K562 (cell line): Measurements from ENCODE around the gene TTC9C. TPM values are rescaled to one million over a fixed set of nuclear protein-coding genes. Genes with fewer than 3 reads are reported as not detected.

Experiments
- ATAC-seq: fragments of 200-7000 bp; cut with Tn5 transposase; 3 replicates; pipeline ENCODE4 v1.9.1; 2020; ENCODE audit warnings: moderate library complexity
- BruUV-seq: library from RNA; stranded (reverse); fragments of 400-500 nt; replicated peaks from 2 replicates; lab custom pipeline; 2021; lab: Mats Ljungman, UMichigan
- CTCF ChIA-PET: fragments of 300-600 bp; formaldehyde crosslinking; extraction: SDS; loops from one replicate; lab custom pipeline; 2021; ENCODE audit warnings: low intra/inter-chr PET ratio; lab: Yijun Ruan, JAX
- POLR2A ChIA-PET: fragments of 300-600, 350-650 bp; sonication (Branson Sonifier 250); formaldehyde crosslinking; extraction: SDS; loops from one replicate; lab custom pipeline; 2021; ENCODE audit warnings: antibody characterized with exemption, inconsistent platforms; lab: Yijun Ruan, JAX
- DNase-seq, 4 experiments: peaks; one replicate each; pipeline versions ENCODE4 v3.0.0 to v3.0.0-alpha.2; 2011 to 2018; ENCODE audit warnings: low spot score in 3 of 4, mixed read lengths in 3 of 4; ENCODE audit errors: extremely low read depth in 1 of 4
- FAIRE-seq: peaks from 2 replicates; lab custom pipeline; 2011; peaks lifted over from hg19 to GRCh38; lab: Jason Lieb, UNC
- H2AFZ ChIP-seq: 2 replicates; pipeline ENCODE4 v1.6.0; 2011; ENCODE audit warnings: low read depth, low read length, control low read depth, inconsistent platforms
- H3K27ac ChIP-seq: fragments of 200-600 bp; 3 replicates; pipeline ENCODE4 v1.8.0; 2011; ENCODE audit warnings: low read depth, mild to moderate bottlenecking, control low read depth, inconsistent platforms, low read length, moderate library complexity, mixed read lengths; ENCODE audit errors: extremely low read depth
- H3K27me3 ChIP-seq, 2 experiments: fragments of 300-600 bp in 1 of 2; 2 replicates in 1 of 2; 3 replicates in 1 of 2; pipeline versions ENCODE4 v1.6.0 to v1.8.0; 2011; ENCODE audit warnings: inconsistent platforms in 2 of 2, low read length in 2 of 2, mild to moderate bottlenecking in 1 of 2, mixed read lengths in 1 of 2, moderate library complexity in 1 of 2; ENCODE audit not compliant: control insufficient read depth in 2 of 2, insufficient read depth in 2 of 2
- H3K36me3 ChIP-seq: fragments of 300-600 bp; 3 replicates; pipeline ENCODE4 v1.8.0; 2011; ENCODE audit warnings: mild to moderate bottlenecking, low read length, inconsistent platforms; ENCODE audit not compliant: control insufficient read depth, insufficient read depth
- H3K4me1 ChIP-seq, 2 experiments: fragments of 200-600 bp in 1 of 2; replicated peaks in 1 of 2; 2 replicates in 1 of 2; 3 replicates in 1 of 2; pipeline versions ENCODE4 v1.5.1 to v1.8.0; 2011; ENCODE audit warnings: inconsistent platforms in 2 of 2, low read length in 2 of 2, mild to moderate bottlenecking in 1 of 2, mixed read lengths in 1 of 2, moderate library complexity in 1 of 2; ENCODE audit not compliant: control insufficient read depth in 2 of 2, insufficient read depth in 2 of 2
- H3K4me2 ChIP-seq: 2 replicates; pipeline ENCODE4 v1.6.1; 2011; ENCODE audit warnings: low read length, control low read depth, inconsistent platforms, mixed read lengths; ENCODE audit not compliant: insufficient read depth
- H3K4me3 ChIP-seq: fragments of 200-600 bp; sonication (generic), shearing (Covaris generic); 2 replicates; pipeline ENCODE4 v1.5.1; 2016; ENCODE audit warnings: control low read depth, inconsistent platforms
- H3K79me2 ChIP-seq: fragments of 200-600 bp; 3 replicates; pipeline ENCODE4 v1.8.0; 2011; ENCODE audit warnings: low read length, inconsistent platforms; ENCODE audit not compliant: control insufficient read depth, insufficient read depth
- H3K9ac ChIP-seq, 2 experiments: 2 replicates each; pipeline versions ENCODE4 v1.6.0 to v1.6.1; 2011; ENCODE audit warnings: low read depth in 2 of 2, low read length in 2 of 2, control low read depth in 1 of 2, inconsistent platforms in 1 of 2, mild to moderate bottlenecking in 1 of 2, mixed read lengths in 1 of 2; ENCODE audit not compliant: insufficient read depth in 1 of 2
- H3K9me1 ChIP-seq: one replicate; pipeline ENCODE4 v1.6.0; 2011; ENCODE audit warnings: inconsistent platforms, mild to moderate bottlenecking, low read length, moderate library complexity; ENCODE audit not compliant: control insufficient read depth, insufficient read depth
- H3K9me3 ChIP-seq: replicated peaks from 2 replicates; pipeline ENCODE4 v1.5.1; 2011; ENCODE audit warnings: low read depth, low read length, inconsistent platforms; ENCODE audit not compliant: control insufficient read depth, insufficient read depth
- H4K20me1 ChIP-seq: replicated peaks from 2 replicates; pipeline ENCODE4 v1.6.1; 2011; ENCODE audit warnings: low read length, inconsistent platforms, mixed read lengths; ENCODE audit not compliant: control insufficient read depth, insufficient read depth
- FOXA3 ChIP-seq, 2 experiments: fragments of 450-650 bp in 1 of 2; sonication (generic) in 1 of 2; formaldehyde crosslinking; IDR thresholded peaks in 1 of 2; conservative IDR thresholded peaks in 1 of 2; 2 replicates each; pipeline versions ENCODE4 v1.4.0 to v1.8.0; 2020 to 2022; ENCODE audit warnings: mild to moderate bottlenecking in 2 of 2, missing genetic modification reagents in 1 of 2
- FOXP1 ChIP-seq: sonication (generic); formaldehyde crosslinking; IDR thresholded peaks from 2 replicates; pipeline ENCODE4 v1.8.0; 2022; ENCODE audit warnings: mild to moderate bottlenecking, missing genetic modification reagents
- PCBP2 ChIP-seq: fragments of 200-400 bp; formaldehyde crosslinking; IDR thresholded peaks from 2 replicates; pipeline ENCODE4 v1.6.1; 2018; ENCODE audit warnings: low read length, low read depth, mild to moderate bottlenecking, moderate library complexity; ENCODE audit not compliant: poor library complexity, severe bottlenecking
- TEAD1 ChIP-seq, 2 experiments: fragments of 450-650 bp in 1 of 2; sonication (generic) in 1 of 2; formaldehyde crosslinking; IDR thresholded peaks; 2 replicates each; pipeline versions ENCODE4 v1.4.0 to v1.8.0; 2020 to 2022; ENCODE audit warnings: mild to moderate bottlenecking in 2 of 2, missing genetic modification reagents in 1 of 2
- USF1 ChIP-seq: sonication (generic); formaldehyde crosslinking; IDR thresholded peaks from 2 replicates; pipeline ENCODE4 v1.9.0; 2022; ENCODE audit warnings: mild to moderate bottlenecking, missing genetic modification reagents
- WGBS: fragments of 100-300 bp; shearing (Covaris generic); methylation state at CpG from one replicate; pipeline ENCODE4 v1.1.6; 2016; ENCODE audit warnings: low coverage, mixed read lengths; ENCODE audit not compliant: insufficient coverage; ENCODE audit errors: missing lambda C conversion rate; 5-methylcytosine and 5-hydroxymethylcytosine counted together
- in situ Hi-C: fragments of 300-500 bp; cut with MboI; formaldehyde crosslinking; loops from 4 replicates; pipeline ENCODE4 v1.15.0; 2018; ENCODE audit warnings: inconsistent platforms, mixed read lengths
- intact Hi-C: fragments of 100-400 bp; cut with micrococcal nuclease; formaldehyde crosslinking; loops from 2 replicates; pipeline ENCODE4 v1.14.2; 2022
- polyA plus RNA-seq, 8 experiments: library from polyadenylated mRNA; depleted of rRNA in 4 of 8; stranded (reverse) in 5 of 8; unstranded in 3 of 8; fragments of >200 nt; fragmentation: Nextera tagmentation in 2 of 8; fragmentation: Illumina TruSeq in 1 of 8; extraction: Ambion mirVana in 2 of 8; extraction: Trizol in 1 of 8; gene quantifications; 2 replicates each; pipeline versions ENCODE4 v1.2.1 to v1.2.3, GENCODE V29; 2011 to 2014; ENCODE audit warnings: inconsistent platforms in 1 of 8, missing spikeins in 1 of 8
- total RNA-seq, 7 experiments: library from RNA; depleted of rRNA in 6 of 7; stranded (reverse); fragments of >200 nt in 6 of 7; fragmentation: Illumina TruSeq in 2 of 7; extraction: Trizol in 2 of 7; gene quantifications; 2 replicates each; pipeline versions ENCODE4 v1.2.1 to v1.2.3, GENCODE V29; 2011 to 2021; ENCODE audit warnings: low replicate concordance in 1 of 7

TTC9C gene
- total and polyA plus RNA-seq, 9 of the 15 experiments (the other 6 are each of a cell fraction or from before 2014, with no cell fraction given), result 32.8 to 59.0 (median 37.1) TPM

DNA sequence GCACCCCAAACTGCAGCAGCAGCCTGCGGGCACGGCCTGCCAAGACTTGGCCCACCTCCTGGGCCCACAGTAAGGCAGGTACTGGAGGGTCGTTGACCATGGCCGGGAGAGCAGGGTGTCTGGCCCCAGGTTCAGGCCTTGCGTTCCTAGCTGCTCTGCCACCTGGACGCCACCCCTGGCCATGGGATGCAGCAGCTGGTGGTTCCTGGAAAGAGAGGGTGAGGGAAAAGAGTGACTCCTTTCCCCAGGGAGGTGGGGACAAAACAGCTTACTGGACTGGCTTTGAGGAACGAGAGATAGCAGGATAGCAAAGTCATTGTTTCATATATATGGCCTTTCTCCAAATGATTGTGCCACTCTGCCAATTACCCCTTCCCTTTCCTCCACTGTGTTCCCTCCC is 22.9 kb upstream of the TTC9C start:
- ATAC-seq, result no peak
- H3K4me1 ChIP-seq, result peaks cover 29 to 42% of the 10 kb centered on the region in 2 experiments

More for the DNA sequence above, 22.9 kb upstream of the TTC9C start:
- WGBS, result 54% methylated on average over 7 of the region's 7 CpGs
- Histone ChIP-seq H2AFZ (peak overlapping the region; percentile 87; the same call in 1 of the 2 replicates), H3K79me2 (peaks cover 14% of the 10 kb centered on the region), H3K4me2 (peak overlapping the region; percentile 97), H3K9ac (peak overlapping the region; percentile 76 to 93), H3K9me3 (no peaks in the 10 kb centered on the region), H3K27me3 (no peaks in the 10 kb centered on the region), H3K36me3 (peaks cover 63% of the 10 kb centered on the region), H3K4me3 (peak overlapping the region; percentile 72), H3K27ac (peak overlapping the region; percentile 82), H4K20me1 (peaks cover 3% of the 10 kb centered on the region; the same call in 1 of the 2 replicates)
- intact Hi-C loops, result loop anchor here (5.0 kb wide), 1 partner anchor 308 kb away; no protein-coding TSS in a partner anchor
- DNase-seq (peak in 2 of 4 experiments; percentile 53 to 55), FAIRE-seq (no peak)
- ChIA-PET CTCF (no interaction called here), POLR2A (interaction anchor here (0.7 to 4.1 kb wide), 15 partner anchors 9 to 150 kb away, joined by 3 to 31 read pairs (median 5); partner anchors contain the start of genes C11orf98, CSKMT, GANAB and HNRNPUL2)
- BruUV-seq, result no TSS peak
- in situ Hi-C loops, result no loop called here
- TF ChIP-seq FOXA3 (CRISPR knock-in tag; conservative IDR thresholded peaks at IDR 0.05 in 1 of 2, IDR thresholded peaks at IDR 0.05 in 1 of 2) (0 out of 4 replicates have a peak, but pooled peaks of 1 of the 2 experiments have one; percentile 49), FOXP1 (CRISPR knock-in tag) (0 out of 2 replicates have a peak, but pooled peaks have one; percentile 7), TEAD1 (CRISPR knock-in tag; IDR thresholded peaks at IDR 0.05) (peak in 1 of 2 experiments; percentile 67; a peak in 1 of 4 replicates), PCBP2 (no peak), USF1 (CRISPR knock-in tag) (0 out of 2 replicates have a peak, but pooled peaks have one; percentile 15)
- TF ChIP-seq, all 486 proteins: peak for 4
- peaks cover 2% of the 10 kb centered on the region for H3K9me1 ChIP-seq
